ENCODE data around the gene IL17REL.

DNA sequence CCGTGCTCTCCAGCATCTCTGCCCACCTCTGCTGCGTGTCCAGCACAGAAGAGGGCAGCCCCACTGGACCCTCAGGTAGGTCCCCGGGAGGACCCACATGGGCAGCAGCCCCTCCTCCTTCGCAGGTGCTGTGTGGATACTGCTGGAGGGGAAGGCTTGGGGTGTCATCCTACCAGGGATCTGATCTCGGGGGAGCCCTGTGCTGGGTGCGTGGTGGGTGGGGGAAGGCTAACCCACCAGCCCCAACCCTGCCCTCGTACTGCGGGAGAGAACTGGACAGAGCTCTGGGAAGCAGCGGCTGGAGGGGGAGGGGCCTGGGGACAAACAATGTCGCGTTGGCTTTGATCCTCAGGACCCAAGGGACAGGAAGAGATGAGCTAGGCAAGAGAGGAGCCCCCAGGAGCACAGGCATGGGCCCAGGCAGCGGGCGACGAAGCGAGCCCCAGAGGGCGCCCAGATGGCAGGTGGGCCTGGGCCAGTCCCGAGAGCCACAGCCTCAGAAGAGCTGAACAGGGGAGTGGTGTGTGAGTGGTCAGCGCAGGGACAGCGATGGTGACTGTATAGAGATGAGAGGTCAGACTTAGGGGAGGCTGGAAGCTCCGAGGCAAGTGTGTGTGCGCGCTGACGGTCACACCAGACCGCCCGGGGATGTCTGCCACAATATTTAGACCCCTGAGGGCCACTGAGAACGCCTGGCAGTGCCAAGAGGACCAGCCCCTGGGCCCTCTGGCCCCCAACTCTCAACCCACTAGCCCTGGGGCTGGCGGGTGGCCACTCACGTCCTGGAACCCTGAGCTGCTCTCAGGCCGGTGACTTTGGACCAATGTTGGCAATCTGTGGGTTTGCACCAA lies 53.4 kb downstream of the IL17REL start:
- TF ChIP-seq MAX (CRISPR knock-in tag; IDR thresholded peaks at IDR 0.05) (no peak; the same call in 1 of the 2 replicates), NFYB (CRISPR knock-in tag; conservative IDR thresholded peaks at IDR 0.05; ENCODE audit: low read depth) (no peak), IRF1 (CRISPR knock-in tag; IDR thresholded peaks at IDR 0.05) (no peak), TEAD1 (CRISPR knock-in tag; IDR thresholded peaks at IDR 0.05) (no peak), HMGA2 (CRISPR knock-in tag; IDR thresholded peaks at IDR 0.05) (no peak), E2F4 (CRISPR knock-in tag; IDR thresholded peaks at IDR 0.05; ENCODE audit: borderline replicate concordance, low read depth) (no peak), USF2 (CRISPR knock-in tag; IDR thresholded peaks at IDR 0.05) (no peak), NR2C2 (CRISPR knock-in tag; IDR thresholded peaks at IDR 0.05) (no peak), CREB1 (CRISPR knock-in tag; IDR thresholded peaks at IDR 0.05) (no peak), PREB (CRISPR knock-in tag; IDR thresholded peaks at IDR 0.05; ENCODE audit: borderline replicate concordance) (no peak)
- TF ChIP-seq, protein P1, sequence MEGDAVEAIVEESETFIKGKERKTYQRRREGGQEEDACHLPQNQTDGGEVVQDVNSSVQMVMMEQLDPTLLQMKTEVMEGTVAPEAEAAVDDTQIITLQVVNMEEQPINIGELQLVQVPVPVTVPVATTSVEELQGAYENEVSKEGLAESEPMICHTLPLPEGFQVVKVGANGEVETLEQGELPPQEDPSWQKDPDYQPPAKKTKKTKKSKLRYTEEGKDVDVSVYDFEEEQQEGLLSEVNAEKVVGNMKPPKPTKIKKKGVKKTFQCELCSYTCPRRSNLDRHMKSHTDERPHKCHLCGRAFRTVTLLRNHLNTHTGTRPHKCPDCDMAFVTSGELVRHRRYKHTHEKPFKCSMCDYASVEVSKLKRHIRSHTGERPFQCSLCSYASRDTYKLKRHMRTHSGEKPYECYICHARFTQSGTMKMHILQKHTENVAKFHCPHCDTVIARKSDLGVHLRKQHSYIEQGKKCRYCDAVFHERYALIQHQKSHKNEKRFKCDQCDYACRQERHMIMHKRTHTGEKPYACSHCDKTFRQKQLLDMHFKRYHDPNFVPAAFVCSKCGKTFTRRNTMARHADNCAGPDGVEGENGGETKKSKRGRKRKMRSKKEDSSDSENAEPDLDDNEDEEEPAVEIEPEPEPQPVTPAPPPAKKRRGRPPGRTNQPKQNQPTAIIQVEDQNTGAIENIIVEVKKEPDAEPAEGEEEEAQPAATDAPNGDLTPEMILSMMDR (IDR thresholded peaks at IDR 0.05) = no peak

Measured in WTC11 (cell line).